ENCODE data around the gene GRB14. TPM values are rescaled to one million over a fixed set of nuclear protein-coding genes. Genes with fewer than 3 reads are reported as not detected.

GRB14 gene
- total RNA-seq, 1 donor from 2014 or later = 46.3 TPM

GRCh38 chr2:164600763-164601162 is 20.5 kb downstream of the GRB14 start:
- Mint-ChIP-seq H3K4me3 (ENCODE audit: low read depth) (no peak overlapping the region), H3K27ac (no peak overlapping the region), H3K36me3 (ENCODE audit: insufficient read depth) (peaks cover 5% of the 10 kb centered on the region), H3K4me1 (ENCODE audit: low read depth) (peaks cover 7% of the 10 kb centered on the region), H3K9me3 (ENCODE audit: low read depth) (no peaks in the 10 kb centered on the region), H3K27me3 (no peaks in the 10 kb centered on the region)
- TF ChIP-seq CTCF (IDR thresholded peaks at IDR 0.05; ENCODE audit: unreplicated experiment) = no peak
- DNase-seq (ENCODE audit: low spot score, unreplicated experiment) = no peak

- Mint-ChIP-seq H3K4me3 (ENCODE audit: low read depth) (no peak overlapping the region), H3K27me3 (no peaks in the 10 kb centered on the region), H3K9me3 (ENCODE audit: low read depth) (no peaks in the 10 kb centered on the region), H3K27ac (no peak overlapping the region), H3K36me3 (ENCODE audit: insufficient read depth) (peaks cover 3% of the 10 kb centered on the region), H3K4me1 (ENCODE audit: low read depth) (peaks cover 11% of the 10 kb centered on the region)
- DNase-seq (ENCODE audit: low spot score, unreplicated experiment) = no peak
- TF ChIP-seq CTCF (IDR thresholded peaks at IDR 0.05; ENCODE audit: unreplicated experiment) = peak; percentile 75
These were observed 21.2 kb downstream of the GRB14 start for GRCh38 chr2:164599954-164600589.

- no peaks in the 10 kb centered on the region for H3K36me3 Mint-ChIP-seq (ENCODE audit: insufficient read depth)
- no peak overlapping the region for H3K27ac Mint-ChIP-seq
- H3K4me3 Mint-ChIP-seq (ENCODE audit: low read depth) = no peak overlapping the region
- H3K27me3 Mint-ChIP-seq = no peaks in the 10 kb centered on the region
- no peak for TF ChIP-seq CTCF (IDR thresholded peaks at IDR 0.05; ENCODE audit: unreplicated experiment)
- DNase-seq (ENCODE audit: low spot score, unreplicated experiment) = no peak
- peaks cover 20% of the 10 kb centered on the region for H3K4me1 Mint-ChIP-seq (ENCODE audit: low read depth)
- H3K9me3 Mint-ChIP-seq (ENCODE audit: low read depth) = no peaks in the 10 kb centered on the region
These were observed 23.3 kb downstream of the GRB14 start for GRCh38 chr2:164597983-164598382.

GRCh38 chr2:164595031-164595430 is 26.3 kb downstream of the GRB14 start:
- no peak for TF ChIP-seq CTCF (IDR thresholded peaks at IDR 0.05; ENCODE audit: unreplicated experiment)
- DNase-seq (ENCODE audit: low spot score, unreplicated experiment) = no peak
- Mint-ChIP-seq H3K27ac (peak overlapping the region; percentile 26), H3K9me3 (ENCODE audit: low read depth) (peaks cover 4% of the 10 kb centered on the region), H3K36me3 (ENCODE audit: insufficient read depth) (peaks cover 10% of the 10 kb centered on the region), H3K27me3 (no peaks in the 10 kb centered on the region), H3K4me1 (ENCODE audit: low read depth) (peaks cover 18% of the 10 kb centered on the region), H3K4me3 (ENCODE audit: low read depth) (no peak overlapping the region)

GRCh38 chr2:164593959-164594358 is 27.3 kb downstream of the GRB14 start:
- DNase-seq (ENCODE audit: low spot score, unreplicated experiment) = no peak
- Mint-ChIP-seq H3K27ac (no peak overlapping the region), H3K9me3 (ENCODE audit: low read depth) (peaks cover 4% of the 10 kb centered on the region), H3K4me3 (ENCODE audit: low read depth) (no peak overlapping the region), H3K27me3 (no peaks in the 10 kb centered on the region), H3K36me3 (ENCODE audit: insufficient read depth) (peaks cover 12% of the 10 kb centered on the region), H3K4me1 (ENCODE audit: low read depth) (peaks cover 20% of the 10 kb centered on the region)
- TF ChIP-seq CTCF (IDR thresholded peaks at IDR 0.05; ENCODE audit: unreplicated experiment) = no peak

Data from progenitor cell of endocrine pancreas (in vitro differentiated cells).